ENCODE data around the gene TSHZ2.

Gene TSHZ2

DNA sequence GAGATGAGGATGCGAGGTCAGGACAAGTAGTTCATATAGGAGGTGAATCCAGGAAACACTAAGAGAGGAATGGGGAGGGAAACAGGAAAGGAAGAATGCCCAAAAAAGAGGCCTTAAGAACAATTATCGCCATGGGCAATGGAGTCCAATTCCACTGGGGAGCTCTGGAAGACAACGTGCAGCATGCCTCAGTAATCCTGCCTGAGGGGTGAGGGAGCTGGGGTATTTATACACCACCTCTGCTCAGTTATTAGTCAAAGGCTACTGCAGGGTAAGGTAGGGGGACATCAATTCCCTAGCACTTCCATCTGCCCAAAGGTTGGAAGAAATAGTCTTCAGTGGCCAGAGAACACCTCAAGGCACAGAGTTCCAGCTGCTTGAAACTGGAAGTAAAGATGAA, 525.1 kb downstream of the TSHZ2 start:
- TF ChIP-seq, protein P1, sequence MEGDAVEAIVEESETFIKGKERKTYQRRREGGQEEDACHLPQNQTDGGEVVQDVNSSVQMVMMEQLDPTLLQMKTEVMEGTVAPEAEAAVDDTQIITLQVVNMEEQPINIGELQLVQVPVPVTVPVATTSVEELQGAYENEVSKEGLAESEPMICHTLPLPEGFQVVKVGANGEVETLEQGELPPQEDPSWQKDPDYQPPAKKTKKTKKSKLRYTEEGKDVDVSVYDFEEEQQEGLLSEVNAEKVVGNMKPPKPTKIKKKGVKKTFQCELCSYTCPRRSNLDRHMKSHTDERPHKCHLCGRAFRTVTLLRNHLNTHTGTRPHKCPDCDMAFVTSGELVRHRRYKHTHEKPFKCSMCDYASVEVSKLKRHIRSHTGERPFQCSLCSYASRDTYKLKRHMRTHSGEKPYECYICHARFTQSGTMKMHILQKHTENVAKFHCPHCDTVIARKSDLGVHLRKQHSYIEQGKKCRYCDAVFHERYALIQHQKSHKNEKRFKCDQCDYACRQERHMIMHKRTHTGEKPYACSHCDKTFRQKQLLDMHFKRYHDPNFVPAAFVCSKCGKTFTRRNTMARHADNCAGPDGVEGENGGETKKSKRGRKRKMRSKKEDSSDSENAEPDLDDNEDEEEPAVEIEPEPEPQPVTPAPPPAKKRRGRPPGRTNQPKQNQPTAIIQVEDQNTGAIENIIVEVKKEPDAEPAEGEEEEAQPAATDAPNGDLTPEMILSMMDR (IDR thresholded peaks at IDR 0.05): no peak

DNA sequence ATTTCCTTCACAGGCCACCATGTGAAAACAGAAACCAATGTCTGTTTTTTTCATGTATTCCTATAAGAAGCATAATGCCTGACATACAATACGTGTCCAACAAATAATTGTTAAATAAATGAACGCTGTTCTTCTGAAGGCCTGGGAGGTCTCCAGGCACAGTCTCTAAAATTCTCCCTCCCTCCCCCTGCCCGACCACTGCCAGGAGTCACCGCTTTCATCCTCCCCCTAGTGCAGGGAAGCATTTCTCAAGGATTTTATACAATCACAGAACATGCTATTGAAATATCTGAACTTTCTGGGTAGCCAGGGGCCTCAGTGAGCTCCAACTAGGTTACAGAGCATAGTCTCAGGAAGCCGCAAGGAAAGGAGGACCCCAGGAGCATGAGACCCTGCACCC, 526.2 kb downstream of the TSHZ2 start:
- TF ChIP-seq, protein P1 (IDR thresholded peaks at IDR 0.05): no peak

DNA sequence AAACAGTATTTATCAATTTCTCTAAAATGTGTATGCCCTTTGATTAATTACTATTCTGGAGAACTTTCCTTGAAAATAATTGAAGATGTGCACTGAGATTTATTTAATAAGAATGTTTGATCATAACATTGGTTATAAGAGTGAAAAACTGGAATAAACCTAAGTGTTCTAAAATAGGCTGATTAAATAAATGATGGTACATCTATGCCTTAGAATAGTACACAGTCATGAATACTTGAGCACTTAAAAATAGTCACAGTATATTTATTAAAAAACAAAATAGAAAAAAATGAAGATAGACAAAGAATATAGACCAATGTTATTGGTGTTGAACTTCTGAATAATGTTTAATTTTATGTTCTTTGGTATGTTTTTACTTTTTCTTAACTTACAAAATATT, 528.5 kb downstream of the TSHZ2 start:
- TF ChIP-seq, protein P1 (IDR thresholded peaks at IDR 0.05): no peak

DNA sequence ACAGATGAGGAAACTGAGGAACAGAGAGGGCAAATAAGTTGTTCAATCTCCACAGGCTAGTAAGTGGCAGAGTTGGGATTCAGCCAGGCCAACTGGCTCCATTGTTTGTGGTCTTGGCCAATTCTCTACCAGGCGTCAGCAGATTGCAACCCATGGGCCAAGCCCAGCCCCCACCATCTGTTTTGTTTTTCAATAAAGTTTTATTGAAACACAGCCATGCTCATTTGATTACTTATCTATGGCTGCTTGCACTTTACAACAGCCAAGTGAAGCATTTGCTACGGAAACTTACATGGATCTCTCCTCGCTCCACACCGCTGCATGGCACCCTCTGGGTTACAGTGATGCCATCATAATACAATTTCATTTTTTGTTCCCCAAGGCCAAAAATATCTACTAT, 530.7 kb downstream of the TSHZ2 start:
- TF ChIP-seq, protein P1 (IDR thresholded peaks at IDR 0.05): no peak

DNA sequence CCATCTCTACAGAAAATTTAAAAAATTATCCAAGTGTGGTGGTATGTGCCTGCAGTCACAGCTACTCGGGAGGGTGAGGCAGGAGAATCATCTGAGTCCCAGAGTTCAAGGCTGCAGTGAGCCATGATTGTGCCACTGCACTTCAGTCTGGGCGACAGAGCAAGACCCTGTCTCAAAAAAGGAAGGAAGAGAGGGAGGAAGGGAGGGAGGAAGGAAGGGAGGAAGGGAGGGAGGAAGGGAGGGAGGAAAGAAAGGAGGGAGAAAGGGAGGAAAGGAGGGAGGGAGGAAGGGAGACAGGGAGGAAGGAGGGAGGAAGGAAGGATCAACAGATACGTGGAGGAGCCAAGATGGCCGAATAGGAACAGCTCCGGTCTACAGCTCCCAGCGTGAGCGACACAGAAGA, 531.4 kb downstream of the TSHZ2 start:
- TF ChIP-seq, protein P1 (IDR thresholded peaks at IDR 0.05): no peak

DNA sequence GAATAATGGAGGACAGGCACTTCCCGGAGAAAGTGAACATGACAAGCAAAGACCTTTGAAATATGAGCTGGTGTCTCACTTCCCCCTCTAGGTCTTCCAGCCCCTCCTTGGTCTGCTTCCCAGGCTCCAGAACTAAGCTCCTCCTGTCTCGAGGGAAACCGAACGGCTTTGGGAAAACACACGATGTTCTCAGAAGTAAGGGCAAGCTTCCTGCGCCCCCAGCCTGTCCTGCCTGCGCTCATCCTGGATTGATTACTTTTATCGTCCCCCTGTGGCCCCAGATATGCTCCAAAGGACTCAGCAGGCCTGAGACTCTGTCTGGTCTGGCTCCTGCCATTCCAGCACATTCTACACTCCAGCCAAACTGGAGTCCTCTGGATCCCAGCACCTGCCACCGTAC, 538.1 kb downstream of the TSHZ2 start:
- TF ChIP-seq, protein P1 (IDR thresholded peaks at IDR 0.05): no peak

DNA sequence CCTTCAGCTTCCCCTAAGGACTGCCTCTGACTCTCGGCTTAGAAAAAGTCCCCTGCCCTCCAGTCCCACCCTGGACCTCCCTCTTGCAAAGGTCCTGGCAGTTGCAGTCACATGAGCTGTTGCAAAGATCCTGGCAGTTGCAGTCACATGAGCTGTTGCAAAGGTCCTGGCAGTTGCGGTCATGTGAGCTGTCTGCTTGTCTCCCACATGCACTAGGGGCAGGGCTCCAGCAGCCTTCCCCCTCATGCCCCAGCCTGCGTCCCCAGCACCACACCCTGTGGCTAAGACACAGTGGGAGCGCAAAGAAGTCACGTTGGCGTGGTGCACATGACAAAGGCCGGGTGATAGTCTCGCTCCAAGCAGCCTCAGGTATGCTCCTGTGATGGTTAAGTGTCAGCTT, 538.5 kb downstream of the TSHZ2 start:
- TF ChIP-seq, protein P1 (IDR thresholded peaks at IDR 0.05): no peak

DNA sequence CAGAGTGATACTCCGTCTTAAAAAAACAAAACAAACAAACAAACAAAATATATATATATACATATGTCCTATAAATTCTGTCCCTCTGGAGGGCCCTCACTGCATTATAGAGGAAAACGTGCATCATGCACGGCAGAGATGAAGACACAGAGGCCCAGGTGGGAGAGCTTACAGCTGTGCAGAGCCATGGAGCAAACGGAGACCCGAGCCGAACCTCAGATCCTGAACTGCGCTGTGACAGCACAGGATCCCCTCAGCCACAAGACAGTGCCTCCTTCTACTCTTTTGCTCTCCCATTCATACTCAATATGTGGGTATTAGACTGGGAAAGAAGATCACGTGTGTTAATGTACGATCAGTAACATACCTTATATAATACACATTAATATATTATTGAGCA, 539.9 kb downstream of the TSHZ2 start:
- TF ChIP-seq, protein P1 (IDR thresholded peaks at IDR 0.05): no peak
